Stomach (tissue), 9 donors: ENCODE results near the gene CRTAP. TPM values are rescaled to one million over a fixed set of nuclear protein-coding genes. Genes with fewer than 3 reads are reported as not detected.
"Not testable (repeated sequence)": the region's sequence is repeated elsewhere in the genome, so short reads cannot be mapped to it uniquely, and the experiment has no call there.

Experiments
- DNase-seq, 2 donors: peaks; one replicate each; pipeline versions ENCODE4 v3.0.0 to v3.0.0-alpha.2; 2013 to 2019
- H3K27ac ChIP-seq, 5 donors: fragments of 200-600 bp in 4 of 5; sonication (generic) in 4 of 5; one replicate each; pipeline ENCODE4 v1.5.1; 2013 to 2019; ENCODE audit warnings: mild to moderate bottlenecking in 1 of 5, moderate library complexity in 1 of 5
- H3K27me3 ChIP-seq, 3 donors: fragments of 200-600 bp; sonication (generic); one replicate each; pipeline ENCODE4 v1.5.1; 2017 to 2019; ENCODE audit warnings: mixed run types in 1 of 3
- H3K36me3 ChIP-seq, 4 donors: fragments of 200-600 bp; sonication (generic); 1 replicate in 3 of 4; 2 replicates in 1 of 4; pipeline ENCODE4 v1.5.1; 2016 to 2019
- H3K4me1 ChIP-seq, 4 donors: fragments of 200-600 bp; sonication (generic); one replicate each; pipeline ENCODE4 v1.5.1; 2016 to 2019
- H3K4me3 ChIP-seq, 4 donors: fragments of 200-600 bp; sonication (generic) in 3 of 4; one replicate each; pipeline ENCODE4 v1.5.1; 2016 to 2019; ENCODE audit warnings: mild to moderate bottlenecking in 1 of 4
- H3K9me3 ChIP-seq, 4 donors: fragments of 200-600 bp; sonication (generic); one replicate each; pipeline ENCODE4 v1.5.1; 2016 to 2019
- EP300 ChIP-seq: sonication (generic); formaldehyde crosslinking; IDR thresholded peaks from one replicate; pipeline ENCODE4 v1.6.1; 2017; ENCODE audit warnings: antibody characterized with exemption
- POLR2A ChIP-seq, 4 donors: fragments of 450-650 bp; IDR thresholded peaks; one replicate each; pipeline ENCODE4 v1.6.1; 2016; ENCODE audit warnings: antibody characterized with exemption in 4 of 4, control low read depth in 2 of 4, mild to moderate bottlenecking in 1 of 4, moderate library complexity in 1 of 4
- POLR2AphosphoS5 ChIP-seq, 3 donors: sonication (generic); formaldehyde crosslinking; IDR thresholded peaks; one replicate each; pipeline ENCODE4 v1.6.1; 2016; ENCODE audit warnings: antibody characterized with exemption in 3 of 3
- WGBS, 5 donors: extraction: QIAGEN DNeasy Blood & Tissue Kit in 3 of 5; methylation state at CpG; one replicate each; pipeline versions ENCODE4 v1.1.5 to v1.1.7; 2013 to 2018; 5-methylcytosine and 5-hydroxymethylcytosine counted together
- intact Hi-C: fragments of 100-400 bp; cut with DNase I; formaldehyde crosslinking; loops from one replicate; pipeline ENCODE4 v1.15.1; 2023; ENCODE audit warnings: low total_unique reads
- polyA plus RNA-seq, 3 donors: library from polyadenylated mRNA; stranded (reverse); fragments of 200-250 nt; gene quantifications; one replicate each; pipeline ENCODE4 v1.2.3, GENCODE V29; 2013
- total RNA-seq, 5 donors: library from RNA; depleted of rRNA; stranded (reverse); fragments of >200 nt; gene quantifications; one replicate each; pipeline versions ENCODE4 v1.1.0 to v1.2.3, GENCODE V29; 2014 to 2016
- TF ChIP-seq, protein P1 (sequence below), 7 experiments: fragments of 450-650 bp in 4 of 7; fragments of 200-600 bp in 3 of 7; sonication (generic) in 3 of 7; IDR thresholded peaks; one replicate each; pipeline ENCODE4 v1.5.1; 2016 to 2019; ENCODE audit warnings: antibody characterized with exemption in 7 of 7, control low read depth in 2 of 7, mild to moderate bottlenecking in 1 of 7
- donor health status: healthy with polysubstance abuse.
- donor health status: Bipolar disorder and iron deficiency.
- donor health status: healthy.

Gene CRTAP
- total and polyA plus RNA-seq, 8 donors: 65.2 to 284 (median 96.5) TPM

DNA sequence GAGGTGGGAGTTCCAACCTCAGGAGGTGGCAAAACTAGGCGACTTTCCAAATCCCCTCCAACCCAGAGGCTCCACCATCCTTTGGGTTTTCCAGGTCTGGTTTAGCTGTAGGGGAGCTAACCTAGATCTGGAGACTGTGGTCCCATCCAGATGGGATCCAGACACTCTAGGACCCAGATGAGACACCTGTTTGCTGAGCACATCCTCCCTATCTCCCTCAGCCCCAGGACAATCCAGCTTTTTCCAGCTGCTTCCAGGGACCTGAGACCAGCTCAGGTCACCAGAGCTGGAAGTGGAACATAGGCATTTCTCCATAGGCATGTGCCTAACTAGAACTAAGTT, 18.2 kb downstream of the CRTAP start:
- 88 to 100% (median 93%) methylated on average over 1 of the region's 1 CpG for WGBS, 5 donors

DNA sequence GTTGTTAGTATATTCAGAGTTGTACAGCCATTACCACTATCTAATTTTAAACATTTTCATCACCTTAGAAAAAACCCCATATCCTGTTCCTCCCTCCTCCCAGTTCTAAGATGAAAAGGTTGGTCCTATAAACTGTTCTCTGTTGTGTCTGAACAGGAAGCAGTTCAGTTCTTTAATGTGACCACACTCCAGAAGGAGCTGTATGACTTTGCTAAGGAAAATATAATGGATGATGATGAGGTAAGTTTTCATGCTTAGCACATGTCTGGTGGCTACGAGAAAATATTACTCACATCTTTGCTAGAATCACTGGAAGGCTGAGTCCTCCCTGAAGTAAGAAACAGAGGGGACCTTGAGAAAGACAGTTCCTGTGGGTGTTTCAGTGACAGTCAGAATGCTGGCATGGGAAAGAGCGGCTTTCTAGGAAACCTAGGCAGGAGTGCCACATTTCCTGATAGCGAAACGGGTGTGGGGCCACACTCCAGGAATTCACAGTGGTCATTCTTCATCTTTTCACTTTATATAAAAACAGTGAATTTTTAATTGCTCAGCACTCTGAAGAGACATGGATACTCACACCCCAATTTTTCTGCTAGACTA, 20.3 kb downstream of the CRTAP start:
- WGBS, 5 donors: 58 to 87% (median 70%) methylated on average over 3 to 4 of the region's 4 CpGs
- H3K9me3 ChIP-seq: no peaks in the 10 kb centered on the region
- H3K4me1 ChIP-seq: peaks cover 3 to 20% (median 18%) of the 10 kb centered on the region in 4 donors
- no peak overlapping the region for H3K27ac ChIP-seq
- intact Hi-C loops: loop anchor here (10.0 kb wide), 1 partner anchor 241 kb away; no protein-coding TSS in a partner anchor
- H3K4me3 ChIP-seq: no peak overlapping the region
- TF ChIP-seq POLR2AphosphoS5 (IDR thresholded peaks at IDR 0.05): no peak
- TF ChIP-seq, protein P1, sequence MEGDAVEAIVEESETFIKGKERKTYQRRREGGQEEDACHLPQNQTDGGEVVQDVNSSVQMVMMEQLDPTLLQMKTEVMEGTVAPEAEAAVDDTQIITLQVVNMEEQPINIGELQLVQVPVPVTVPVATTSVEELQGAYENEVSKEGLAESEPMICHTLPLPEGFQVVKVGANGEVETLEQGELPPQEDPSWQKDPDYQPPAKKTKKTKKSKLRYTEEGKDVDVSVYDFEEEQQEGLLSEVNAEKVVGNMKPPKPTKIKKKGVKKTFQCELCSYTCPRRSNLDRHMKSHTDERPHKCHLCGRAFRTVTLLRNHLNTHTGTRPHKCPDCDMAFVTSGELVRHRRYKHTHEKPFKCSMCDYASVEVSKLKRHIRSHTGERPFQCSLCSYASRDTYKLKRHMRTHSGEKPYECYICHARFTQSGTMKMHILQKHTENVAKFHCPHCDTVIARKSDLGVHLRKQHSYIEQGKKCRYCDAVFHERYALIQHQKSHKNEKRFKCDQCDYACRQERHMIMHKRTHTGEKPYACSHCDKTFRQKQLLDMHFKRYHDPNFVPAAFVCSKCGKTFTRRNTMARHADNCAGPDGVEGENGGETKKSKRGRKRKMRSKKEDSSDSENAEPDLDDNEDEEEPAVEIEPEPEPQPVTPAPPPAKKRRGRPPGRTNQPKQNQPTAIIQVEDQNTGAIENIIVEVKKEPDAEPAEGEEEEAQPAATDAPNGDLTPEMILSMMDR (IDR thresholded peaks at IDR 0.05): no peak
- TF ChIP-seq EP300: no peak
- TF ChIP-seq POLR2A (IDR thresholded peaks at IDR 0.05): no peak
- no peak for DNase-seq
- H3K36me3 ChIP-seq: peaks cover 38 to 84% (median 73%) of the 10 kb centered on the region in 4 donors
- no peaks in the 10 kb centered on the region for H3K27me3 ChIP-seq

More for the DNA sequence above, 18.2 kb downstream of the CRTAP start:
- Histone ChIP-seq H3K4me1 (peaks cover 3 to 20% (median 18%) of the 10 kb centered on the region in 4 donors), H3K27me3 (no peaks in the 10 kb centered on the region), H3K36me3 (peaks cover 38 to 86% (median 76%) of the 10 kb centered on the region in 4 donors), H3K27ac (no peak overlapping the region), H3K4me3 (no peak overlapping the region), H3K9me3 (no peaks in the 10 kb centered on the region)
- DNase-seq: no peak
- intact Hi-C loops: loop anchor here (10.0 kb wide), 1 partner anchor 243 kb away; no protein-coding TSS in a partner anchor
- TF ChIP-seq POLR2AphosphoS5 (IDR thresholded peaks at IDR 0.05) (no peak), POLR2A (IDR thresholded peaks at IDR 0.05) (no peak), EP300 (no peak)
- TF ChIP-seq, protein P1 (IDR thresholded peaks at IDR 0.05): no peak

DNA sequence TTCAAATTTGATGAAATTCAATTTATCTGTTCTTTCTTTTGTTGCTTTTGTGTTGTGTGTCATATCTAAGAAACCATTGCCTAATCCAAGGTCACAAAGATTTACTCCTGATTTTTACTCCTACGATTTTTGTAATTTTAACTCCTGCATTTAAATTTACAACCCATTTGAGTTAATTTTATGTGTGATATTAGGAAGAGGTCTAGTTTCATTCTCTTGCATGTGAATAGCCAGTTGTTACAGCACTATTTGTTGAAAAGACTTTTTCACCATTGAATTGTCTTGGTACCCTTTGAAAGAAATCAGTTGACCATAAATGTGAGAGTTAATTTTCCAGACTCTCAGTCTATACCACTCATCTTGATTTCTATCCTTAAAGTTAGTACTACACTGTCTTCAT, 23.9 kb downstream of the CRTAP start:
- no peak overlapping the region for H3K4me3 ChIP-seq
- no peak for DNase-seq
- intact Hi-C loops: loop anchor here (10.0 kb wide), 1 partner anchor 237 kb away; no protein-coding TSS in a partner anchor

DNA sequence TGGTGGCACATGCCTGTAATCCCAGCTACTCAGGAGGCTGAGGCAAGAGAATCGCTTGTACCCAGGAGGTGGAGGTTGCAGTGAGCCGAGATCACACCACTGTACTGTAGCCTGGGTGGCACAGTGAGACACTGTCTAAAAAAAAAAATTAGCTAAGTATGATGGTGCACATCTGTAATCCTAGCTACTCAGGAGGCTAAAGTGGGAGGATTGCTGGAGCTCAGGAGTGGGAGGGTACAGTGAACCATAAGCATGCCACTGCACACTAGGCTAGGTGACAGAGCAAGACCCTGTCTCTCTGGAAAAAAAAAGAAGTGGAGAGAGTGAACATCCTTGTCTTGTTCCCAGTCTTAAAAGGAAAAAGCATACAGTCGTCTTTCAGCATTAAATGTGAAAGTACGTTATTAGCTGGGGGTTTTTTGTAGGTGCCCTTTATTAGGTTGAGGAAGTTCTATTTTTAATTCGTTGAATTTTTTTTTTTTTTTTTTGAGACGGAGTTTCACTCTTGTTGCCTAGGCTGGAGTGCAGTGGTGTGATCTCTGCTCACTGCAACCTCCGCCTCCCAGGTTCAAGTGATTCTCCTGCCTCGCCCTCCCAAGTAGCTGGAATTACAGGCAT, 25.3 kb downstream of the CRTAP start:
- H3K4me3 ChIP-seq, H3K9me3 ChIP-seq, H3K27me3 ChIP-seq, H3K4me1 ChIP-seq, DNase-seq, H3K27ac ChIP-seq: not testable (repeated sequence)
- H3K36me3 ChIP-seq: peaks cover 50 to 77% (median 73%) of the 10 kb centered on the region in 4 donors
- intact Hi-C loops: loop anchor here (10.0 kb wide), 1 partner anchor 236 kb away; no protein-coding TSS in a partner anchor
- 91 to 94% (median 94%) methylated on average over 8 of the region's 8 CpGs for WGBS, 5 donors

More for the DNA sequence above, 23.9 kb downstream of the CRTAP start:
- H3K4me1 ChIP-seq: no peaks in the 10 kb centered on the region
- no peaks in the 10 kb centered on the region for H3K9me3 ChIP-seq
- 70 to 85% (median 80%) methylated on average over 1 of the region's 1 CpG for WGBS, 5 donors
- H3K27ac ChIP-seq: no peak overlapping the region
- no peaks in the 10 kb centered on the region for H3K27me3 ChIP-seq
- H3K36me3 ChIP-seq: peaks cover 49 to 77% (median 75%) of the 10 kb centered on the region in 4 donors
- TF ChIP-seq EP300 (no peak), POLR2AphosphoS5 (IDR thresholded peaks at IDR 0.05) (no peak), POLR2A (IDR thresholded peaks at IDR 0.05) (no peak)
- TF ChIP-seq, protein P1 (IDR thresholded peaks at IDR 0.05): no peak
